Measurements from ENCODE around the gene ZDHHC8.
A peak's percentile ranks its signal among the peaks of the same experiment; 100 is the strongest.

ZDHHC8 gene

DNA sequence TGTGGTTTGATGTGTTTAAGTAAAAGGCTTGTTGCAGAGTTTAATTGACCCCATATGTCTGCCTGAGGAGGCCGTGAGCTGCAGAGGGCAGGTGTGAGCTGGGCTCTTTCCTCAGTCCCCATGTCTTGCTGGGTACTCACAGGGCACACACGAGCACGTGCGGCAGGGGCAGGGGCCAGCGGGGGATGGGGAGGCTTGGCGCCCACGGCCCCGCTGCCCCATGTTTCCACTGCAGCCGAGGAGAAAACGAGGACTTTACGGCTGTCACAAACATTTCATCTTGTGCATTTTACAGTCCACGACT lies 43.9 kb downstream of the ZDHHC8 start:
- no CpG with 5 or more reads among the region's 12 CpGs for WGBS, 2 donors (ENCODE audit: extremely low coverage in 2 of 2, insufficient read length in 2 of 2, insufficient replicate concordance in 1 of 2)
- H3K9ac ChIP-seq (ENCODE audit: low read depth, low read length, poor library complexity) = no peak overlapping the region
- no peak for DNase-seq (ENCODE audit: low spot score)
- H3K27me3 ChIP-seq (ENCODE audit: control insufficient read depth in 3 of 3, insufficient read depth in 3 of 3, low read depth in 1 of 3, low read length in 3 of 3) = peaks cover 0 to 65% (median 0%) of the 10 kb centered on the region in 3 experiments
- H3K4me2 ChIP-seq (ENCODE audit: insufficient read depth, low read length, poor library complexity, severe bottlenecking) = no peak overlapping the region
- H3K18ac ChIP-seq (ENCODE audit: low read length) = peak overlapping the region; percentile 17
- no peaks in the 10 kb centered on the region for H3K79me1 ChIP-seq (ENCODE audit: low read depth, low read length)
- no peak overlapping the region for H3K4ac ChIP-seq (ENCODE audit: low read length)
- no peak overlapping the region for H3K14ac ChIP-seq (ENCODE audit: low read length)
- H3K23ac ChIP-seq (ENCODE audit: low read depth, low read length, poor library complexity) = no peak overlapping the region
- H2BK15ac ChIP-seq (ENCODE audit: low read length) = no peak overlapping the region
- H2AFZ ChIP-seq (ENCODE audit: low read length) = no peak overlapping the region
- no peak overlapping the region for H3K27ac ChIP-seq (replicated peaks; ENCODE audit: low read length)
- H2BK5ac ChIP-seq (ENCODE audit: low read length) = no peak overlapping the region
- H3K4me1 ChIP-seq (ENCODE audit: control insufficient read depth in 2 of 2, insufficient read depth in 1 of 2, low read depth in 1 of 2, low read length in 2 of 2) = peaks cover 0 to 5% of the 10 kb centered on the region in 2 donors
- no peak overlapping the region for H4K91ac ChIP-seq (ENCODE audit: low read depth, low read length, poor library complexity)
- H2AK5ac ChIP-seq (ENCODE audit: low read depth, low read length) = peak overlapping the region; percentile 89
- H2BK12ac ChIP-seq (ENCODE audit: low read length) = no peak overlapping the region
- H2BK120ac ChIP-seq (ENCODE audit: low read depth, low read length) = no peak overlapping the region
- no peaks in the 10 kb centered on the region for H3K9me3 ChIP-seq (replicated peaks in 1 of 2; ENCODE audit: control insufficient read depth in 2 of 2, insufficient read depth in 1 of 2, low read depth in 1 of 2, low read length in 2 of 2)
- H3K36me3 ChIP-seq (replicated peaks in 1 of 2; ENCODE audit: control insufficient read depth in 2 of 2, insufficient read depth in 2 of 2, low read length in 2 of 2) = no peaks in the 10 kb centered on the region
- H3K4me3 ChIP-seq (ENCODE audit: low read length in 2 of 2) = no peak overlapping the region
- H4K8ac ChIP-seq (ENCODE audit: low read depth, low read length) = no peak overlapping the region

DNA sequence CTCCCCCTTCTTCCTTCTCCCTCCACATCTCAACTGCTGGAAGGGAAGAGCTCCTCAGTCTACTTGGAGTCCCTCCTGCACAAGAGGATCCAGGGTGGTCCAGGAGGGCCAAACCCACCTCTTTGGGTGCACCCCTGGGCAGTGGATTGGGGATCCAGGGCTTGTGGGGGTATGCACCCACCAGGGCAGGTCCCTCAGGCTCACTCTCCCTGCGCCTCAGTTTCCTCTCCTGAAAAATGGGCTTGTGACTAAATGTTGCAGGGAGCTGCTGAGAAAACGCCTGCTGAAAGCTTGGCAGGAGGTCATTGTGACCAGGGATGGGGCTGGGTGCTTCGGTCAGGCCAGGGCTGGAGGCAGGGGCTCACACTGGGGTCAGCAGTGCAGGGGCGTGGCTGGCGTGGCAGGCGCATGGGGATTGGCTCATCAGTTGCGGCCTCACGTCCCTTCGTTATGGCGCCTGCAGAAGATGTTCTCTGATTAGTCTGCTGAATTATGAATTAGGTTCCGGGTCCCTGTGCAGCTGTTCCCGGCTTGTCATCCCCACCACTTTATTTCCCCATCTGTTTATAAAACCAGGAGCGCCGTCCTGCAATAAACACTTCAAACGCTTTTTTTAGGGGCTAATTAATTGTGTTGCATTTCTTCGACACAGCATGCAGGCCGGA lies 44.9 kb downstream of the ZDHHC8 start:
- Histone ChIP-seq H4K8ac (ENCODE audit: low read depth, low read length) (no peak overlapping the region), H3K4me2 (ENCODE audit: insufficient read depth, low read length, poor library complexity, severe bottlenecking) (no peak overlapping the region), H2BK15ac (ENCODE audit: low read length) (no peak overlapping the region), H3K4ac (ENCODE audit: low read length) (no peak overlapping the region), H2BK120ac (ENCODE audit: low read depth, low read length) (no peak overlapping the region), H2BK12ac (ENCODE audit: low read length) (no peak overlapping the region), H2AK5ac (ENCODE audit: low read depth, low read length) (no peak overlapping the region), H3K9ac (ENCODE audit: low read depth, low read length, poor library complexity) (no peak overlapping the region), H3K9me3 (replicated peaks in 1 of 2; ENCODE audit: control insufficient read depth in 2 of 2, insufficient read depth in 1 of 2, low read depth in 1 of 2, low read length in 2 of 2) (no peaks in the 10 kb centered on the region), H3K4me3 (ENCODE audit: low read length in 2 of 2) (peak overlapping the region in 1 of 2 donors; percentile 32), H2BK5ac (ENCODE audit: low read length) (no peak overlapping the region), H3K23ac (ENCODE audit: low read depth, low read length, poor library complexity) (no peak overlapping the region), H3K27me3 (ENCODE audit: control insufficient read depth in 3 of 3, insufficient read depth in 3 of 3, low read depth in 1 of 3, low read length in 3 of 3) (peaks cover 0 to 67% (median 0%) of the 10 kb centered on the region in 3 experiments), H3K79me1 (ENCODE audit: low read depth, low read length) (no peaks in the 10 kb centered on the region), H3K14ac (ENCODE audit: low read length) (peak overlapping the region; percentile 78), H3K18ac (ENCODE audit: low read length) (no peak overlapping the region), H4K91ac (ENCODE audit: low read depth, low read length, poor library complexity) (no peak overlapping the region), H3K4me1 (ENCODE audit: control insufficient read depth in 2 of 2, insufficient read depth in 1 of 2, low read depth in 1 of 2, low read length in 2 of 2) (peaks cover 0 to 5% of the 10 kb centered on the region in 2 donors), H2AFZ (ENCODE audit: low read length) (no peak overlapping the region), H3K27ac (replicated peaks; ENCODE audit: low read length) (no peak overlapping the region), H3K36me3 (replicated peaks in 1 of 2; ENCODE audit: control insufficient read depth in 2 of 2, insufficient read depth in 2 of 2, low read length in 2 of 2) (no peaks in the 10 kb centered on the region)
- DNase-seq (ENCODE audit: low spot score) = no peak
- WGBS, 2 donors (ENCODE audit: extremely low coverage in 2 of 2, insufficient read length in 2 of 2, insufficient replicate concordance in 1 of 2) = no CpG with 5 or more reads among the region's 17 CpGs

DNA sequence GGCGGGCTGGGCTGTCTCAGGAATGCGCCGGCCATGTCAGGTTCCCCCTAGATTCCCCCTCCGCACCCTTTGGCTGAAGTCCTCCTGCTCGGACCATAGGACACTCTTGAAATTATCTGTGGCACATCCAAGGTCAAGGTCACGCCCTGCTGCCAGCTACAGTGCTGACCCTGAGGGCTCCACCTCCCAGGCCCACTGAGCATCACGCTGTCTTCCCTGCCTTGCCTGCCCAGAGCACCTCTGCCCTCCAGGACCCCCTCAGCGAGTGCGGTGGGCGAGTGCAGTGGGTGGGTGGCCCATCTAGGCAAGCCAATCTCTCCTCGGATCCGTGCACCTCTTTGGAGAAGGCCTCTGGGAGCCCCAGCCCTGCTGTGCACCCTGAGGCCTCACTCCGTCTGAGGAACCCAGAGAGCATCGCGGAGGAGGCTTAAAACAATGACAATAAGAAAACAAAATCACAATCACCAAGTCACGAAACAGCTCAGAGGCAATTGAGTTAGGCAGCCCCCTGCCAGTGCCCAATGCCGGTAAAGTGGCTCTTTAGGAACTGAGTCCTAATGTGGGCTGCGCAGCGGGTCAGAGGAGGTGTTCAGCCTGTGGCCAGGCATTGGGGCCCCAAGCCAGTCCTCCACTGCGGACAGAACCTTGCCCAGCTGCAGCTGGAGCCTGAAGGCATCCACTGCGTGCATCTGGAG lies 45.8 kb downstream of the ZDHHC8 start:
- Histone ChIP-seq H4K91ac (ENCODE audit: low read depth, low read length, poor library complexity) (no peak overlapping the region), H2BK5ac (ENCODE audit: low read length) (no peak overlapping the region), H3K9ac (ENCODE audit: low read depth, low read length, poor library complexity) (no peak overlapping the region), H2AK5ac (ENCODE audit: low read depth, low read length) (peak overlapping the region; percentile 81), H3K14ac (ENCODE audit: low read length) (no peak overlapping the region), H3K27me3 (ENCODE audit: control insufficient read depth in 3 of 3, insufficient read depth in 3 of 3, low read depth in 1 of 3, low read length in 3 of 3) (peaks cover 0 to 61% (median 0%) of the 10 kb centered on the region in 3 experiments), H3K23ac (ENCODE audit: low read depth, low read length, poor library complexity) (peak overlapping the region; percentile 93), H3K4ac (ENCODE audit: low read length) (no peak overlapping the region), H4K8ac (ENCODE audit: low read depth, low read length) (no peak overlapping the region), H2BK12ac (ENCODE audit: low read length) (peak overlapping the region; percentile 46), H3K4me2 (ENCODE audit: insufficient read depth, low read length, poor library complexity, severe bottlenecking) (no peak overlapping the region), H3K79me1 (ENCODE audit: low read depth, low read length) (no peaks in the 10 kb centered on the region), H3K9me3 (replicated peaks in 1 of 2; ENCODE audit: control insufficient read depth in 2 of 2, insufficient read depth in 1 of 2, low read depth in 1 of 2, low read length in 2 of 2) (no peaks in the 10 kb centered on the region), H3K4me3 (ENCODE audit: low read length in 2 of 2) (no peak overlapping the region), H3K4me1 (ENCODE audit: control insufficient read depth in 2 of 2, insufficient read depth in 1 of 2, low read depth in 1 of 2, low read length in 2 of 2) (peaks cover 0 to 5% of the 10 kb centered on the region in 2 donors), H2AFZ (ENCODE audit: low read length) (no peak overlapping the region), H2BK120ac (ENCODE audit: low read depth, low read length) (no peak overlapping the region), H3K36me3 (replicated peaks in 1 of 2; ENCODE audit: control insufficient read depth in 2 of 2, insufficient read depth in 2 of 2, low read length in 2 of 2) (no peaks in the 10 kb centered on the region), H3K27ac (replicated peaks; ENCODE audit: low read length) (no peak overlapping the region), H3K18ac (ENCODE audit: low read length) (peak overlapping the region; percentile 87), H2BK15ac (ENCODE audit: low read length) (peak overlapping the region; percentile 58)
- DNase-seq (ENCODE audit: low spot score) = no peak
- WGBS, 2 donors (ENCODE audit: extremely low coverage in 2 of 2, insufficient read length in 2 of 2, insufficient replicate concordance in 1 of 2) = no CpG with 5 or more reads among the region's 21 CpGs

DNA sequence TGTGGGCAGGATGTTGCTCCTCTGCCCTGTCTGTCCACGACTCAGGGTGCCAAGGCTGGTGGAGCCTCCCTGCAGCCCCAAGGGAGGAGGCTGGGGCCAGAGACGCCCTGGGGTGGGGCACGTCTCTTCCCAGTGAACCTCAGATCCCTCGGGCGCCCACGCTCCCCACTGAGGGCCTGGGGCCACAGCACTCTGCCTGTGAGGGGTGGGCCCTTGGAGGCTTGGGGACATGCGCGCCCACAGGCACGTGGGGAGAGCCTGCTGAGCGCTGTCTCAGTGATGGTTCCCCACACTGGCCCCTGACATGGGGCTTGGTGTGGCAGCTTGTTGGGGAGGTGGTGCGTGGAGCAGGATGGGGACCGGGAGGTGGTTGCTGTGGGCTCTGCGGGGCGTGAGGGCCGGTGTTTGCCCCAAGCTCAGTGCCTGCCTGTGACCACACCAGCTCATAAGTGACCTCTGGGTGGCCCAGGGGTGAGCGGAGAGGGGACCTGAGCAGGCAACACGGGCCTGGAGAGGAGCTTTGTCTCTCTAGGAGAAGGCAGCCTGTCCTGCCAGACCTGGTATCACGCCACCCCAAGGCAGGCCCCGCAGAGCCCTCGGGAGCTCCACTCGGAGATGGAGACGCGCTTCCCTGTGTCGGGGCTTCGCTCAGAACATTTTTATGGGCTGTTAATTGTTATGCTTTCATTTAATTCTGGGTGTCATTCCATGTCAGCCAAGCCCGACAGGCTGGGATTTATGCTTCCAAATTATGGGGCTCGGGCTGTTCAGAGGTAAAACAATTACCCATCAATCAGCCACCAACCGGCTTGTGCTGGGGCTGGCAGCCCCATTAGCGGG lies 46.7 kb downstream of the ZDHHC8 start:
- H2BK12ac ChIP-seq (ENCODE audit: low read length) = peak overlapping the region; percentile 46
- H3K14ac ChIP-seq (ENCODE audit: low read length) = peak overlapping the region; percentile 56
- H4K8ac ChIP-seq (ENCODE audit: low read depth, low read length) = no peak overlapping the region
- H2BK5ac ChIP-seq (ENCODE audit: low read length) = peak overlapping the region; percentile 24
- H2BK120ac ChIP-seq (ENCODE audit: low read depth, low read length) = no peak overlapping the region
- H3K4me3 ChIP-seq (ENCODE audit: low read length in 2 of 2) = no peak overlapping the region
- no peaks in the 10 kb centered on the region for H3K79me1 ChIP-seq (ENCODE audit: low read depth, low read length)
- peak overlapping the region; percentile 81 for H2AK5ac ChIP-seq (ENCODE audit: low read depth, low read length)
- H4K91ac ChIP-seq (ENCODE audit: low read depth, low read length, poor library complexity) = no peak overlapping the region
- peaks cover 0 to 5% of the 10 kb centered on the region in 2 donors for H3K4me1 ChIP-seq (ENCODE audit: control insufficient read depth in 2 of 2, insufficient read depth in 1 of 2, low read depth in 1 of 2, low read length in 2 of 2)
- no peak overlapping the region for H3K4me2 ChIP-seq (ENCODE audit: insufficient read depth, low read length, poor library complexity, severe bottlenecking)
- H3K4ac ChIP-seq (ENCODE audit: low read length) = peak overlapping the region; percentile 53
- WGBS, 2 donors (ENCODE audit: extremely low coverage in 2 of 2, insufficient read length in 2 of 2, insufficient replicate concordance in 1 of 2) = no CpG with 5 or more reads among the region's 29 CpGs
- peak overlapping the region; percentile 87 for H3K18ac ChIP-seq (ENCODE audit: low read length)
- no peak for DNase-seq (ENCODE audit: low spot score)
- peak overlapping the region; percentile 44 for H3K9ac ChIP-seq (ENCODE audit: low read depth, low read length, poor library complexity)
- H3K27me3 ChIP-seq (ENCODE audit: control insufficient read depth in 3 of 3, insufficient read depth in 3 of 3, low read depth in 1 of 3, low read length in 3 of 3) = peaks cover 0 to 58% (median 0%) of the 10 kb centered on the region in 3 experiments
- peak overlapping the region; percentile 81 for H2BK15ac ChIP-seq (ENCODE audit: low read length)
- H3K27ac ChIP-seq (replicated peaks; ENCODE audit: low read length) = no peak overlapping the region
- H3K23ac ChIP-seq (ENCODE audit: low read depth, low read length, poor library complexity) = peak overlapping the region; percentile 93
- no peaks in the 10 kb centered on the region for H3K36me3 ChIP-seq (replicated peaks in 1 of 2; ENCODE audit: control insufficient read depth in 2 of 2, insufficient read depth in 2 of 2, low read length in 2 of 2)
- no peaks in the 10 kb centered on the region for H3K9me3 ChIP-seq (replicated peaks in 1 of 2; ENCODE audit: control insufficient read depth in 2 of 2, insufficient read depth in 1 of 2, low read depth in 1 of 2, low read length in 2 of 2)
- no peak overlapping the region for H2AFZ ChIP-seq (ENCODE audit: low read length)
